Neutrophil (primary cell): ENCODE measurements around the gene NR2F2.

ENCODE experiments used
- H3K27ac ChIP-seq: fragments of 200-600 bp; sonication (generic); 2 replicates; pipeline ENCODE4 v1.5.1; 2016; ENCODE audit warnings: mild to moderate bottlenecking, moderate library complexity
- H3K27me3 ChIP-seq: fragments of 200-600 bp; sonication (generic); 2 replicates; pipeline ENCODE4 v1.6.0; 2016; ENCODE audit warnings: mild to moderate bottlenecking
- H3K36me3 ChIP-seq: fragments of 200-600 bp; sonication (generic); 2 replicates; pipeline ENCODE4 v1.5.1; 2017
- H3K4me1 ChIP-seq, 2 experiments: fragments of 200-600 bp in 1 of 2; sonication (generic) in 1 of 2; 1 replicate in 1 of 2; 2 replicates in 1 of 2; pipeline versions ENCODE4 v1.5.1 to v1.6.1; 2013 to 2016; ENCODE audit warnings: low read depth in 1 of 2, low read length in 1 of 2, mild to moderate bottlenecking in 1 of 2, moderate library complexity in 1 of 2; ENCODE audit not compliant: control insufficient read depth in 1 of 2, insufficient read depth in 1 of 2
- H3K4me3 ChIP-seq, 2 experiments: fragments of 200-600 bp in 1 of 2; sonication (generic) in 1 of 2; 1 replicate in 1 of 2; 2 replicates in 1 of 2; pipeline ENCODE4 v1.5.1; 2013 to 2016; ENCODE audit warnings: low read depth in 1 of 2, low read length in 1 of 2, mild to moderate bottlenecking in 1 of 2, moderate library complexity in 1 of 2
- H3K9me3 ChIP-seq: fragments of 200-600 bp; sonication (generic); 2 replicates; pipeline ENCODE4 v1.5.1; 2016
- CTCF ChIP-seq: fragments of 200-600 bp; sonication (generic); IDR thresholded peaks from 2 replicates; pipeline ENCODE4 v1.5.1; 2016; ENCODE audit warnings: antibody characterized with exemption

The NR2F2 gene

GRCh38 chr15:96303503-96304056, 26.9 kb upstream of the NR2F2 start:
- Histone ChIP-seq H3K27me3 (no peaks in the 10 kb centered on the region), H3K4me3 (no peak overlapping the region), H3K4me1 (no peaks in the 10 kb centered on the region), H3K36me3 (no peaks in the 10 kb centered on the region), H3K9me3 (no peaks in the 10 kb centered on the region), H3K27ac (no peak overlapping the region)
- TF ChIP-seq CTCF, result no peak

GRCh38 chr15:96304839-96305238, 25.7 kb upstream of the NR2F2 start:
- no peaks in the 10 kb centered on the region for H3K9me3 ChIP-seq

GRCh38 chr15:96306321-96306720, 24.2 kb upstream of the NR2F2 start:
- no peak for TF ChIP-seq CTCF
- no peak overlapping the region for H3K27ac ChIP-seq
- no peaks in the 10 kb centered on the region for H3K36me3 ChIP-seq
- H3K4me1 ChIP-seq, result no peaks in the 10 kb centered on the region
- no peaks in the 10 kb centered on the region for H3K9me3 ChIP-seq
- H3K27me3 ChIP-seq, result peaks cover 4% of the 10 kb centered on the region
- H3K4me3 ChIP-seq, result no peak overlapping the region

More at GRCh38 chr15:96304839-96305238, 25.7 kb upstream of the NR2F2 start:
- no peaks in the 10 kb centered on the region for H3K4me1 ChIP-seq
- H3K27me3 ChIP-seq, result peaks cover 4% of the 10 kb centered on the region
- TF ChIP-seq CTCF, result no peak
- H3K36me3 ChIP-seq, result no peaks in the 10 kb centered on the region
- H3K27ac ChIP-seq, result no peak overlapping the region
- no peak overlapping the region for H3K4me3 ChIP-seq

GRCh38 chr15:96307856-96308394, 22.6 kb upstream of the NR2F2 start:
- Histone ChIP-seq H3K36me3 (no peaks in the 10 kb centered on the region), H3K27ac (no peak overlapping the region), H3K9me3 (no peaks in the 10 kb centered on the region), H3K4me1 (no peaks in the 10 kb centered on the region), H3K4me3 (no peak overlapping the region), H3K27me3 (peaks cover 12% of the 10 kb centered on the region)
- no peak for TF ChIP-seq CTCF

GRCh38 chr15:96309143-96309660, 21.3 kb upstream of the NR2F2 start:
- no peaks in the 10 kb centered on the region for H3K4me1 ChIP-seq
- H3K36me3 ChIP-seq, result no peaks in the 10 kb centered on the region
- no peaks in the 10 kb centered on the region for H3K9me3 ChIP-seq
- peaks cover 22% of the 10 kb centered on the region for H3K27me3 ChIP-seq
- TF ChIP-seq CTCF, result no peak
- H3K27ac ChIP-seq, result no peak overlapping the region
- H3K4me3 ChIP-seq, result no peak overlapping the region
